GM10248 (cell line): ENCODE measurements around the gene VPS8.

Experiments
- CTCF ChIA-PET: fragments of 300-600 bp; sonication (Branson Sonifier 250); formaldehyde crosslinking; extraction: SDS; loops from one replicate; lab custom pipeline; 2021; ENCODE audit warnings: antibody characterized with exemption; lab: Yijun Ruan, JAX
- POLR2A ChIA-PET: fragments of 350-650 bp; sonication (Branson Sonifier 250); formaldehyde crosslinking; extraction: SDS; loops from one replicate; lab custom pipeline; 2020; ENCODE audit warnings: antibody characterized with exemption; lab: Yijun Ruan, JAX
- DNase-seq: peaks from one replicate; pipeline ENCODE4 v3.0.0; 2012; ENCODE audit errors: extremely low spot score
- TF ChIP-seq, protein P1 (sequence below): IDR thresholded peaks from 2 replicates; pipeline ENCODE4 v1.5.1; 2012; ENCODE audit warnings: mild to moderate bottlenecking, low read depth; ENCODE audit errors: extremely low read depth, missing control alignments, control extremely low read depth

Gene VPS8

DNA sequence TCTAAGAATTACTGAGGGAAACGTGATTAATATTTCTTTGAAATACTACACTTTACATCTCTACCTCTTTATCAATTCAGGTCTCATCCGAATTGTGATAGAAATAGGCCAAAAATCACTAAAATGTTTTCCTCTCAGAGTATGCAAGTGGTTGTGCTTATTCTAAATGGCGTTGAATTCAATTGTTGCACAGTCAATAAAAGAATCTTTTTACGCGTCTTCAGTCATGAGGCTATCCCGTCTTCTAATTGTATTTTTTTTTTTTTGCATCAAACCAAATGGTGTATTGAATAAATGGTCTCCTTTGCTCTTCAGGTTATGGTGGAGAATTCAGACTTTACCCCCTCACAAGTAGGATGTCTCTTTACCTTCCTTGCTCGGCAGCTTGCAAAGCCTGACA lies 112.6 kb downstream of the VPS8 start:
- ChIA-PET POLR2A (no interaction called here), CTCF (interaction anchor here (1.6 kb wide), 1 partner anchor 10 kb away, joined by 4 read pairs; no protein-coding TSS in a partner anchor)
- no peak for DNase-seq
- TF ChIP-seq, protein P1, sequence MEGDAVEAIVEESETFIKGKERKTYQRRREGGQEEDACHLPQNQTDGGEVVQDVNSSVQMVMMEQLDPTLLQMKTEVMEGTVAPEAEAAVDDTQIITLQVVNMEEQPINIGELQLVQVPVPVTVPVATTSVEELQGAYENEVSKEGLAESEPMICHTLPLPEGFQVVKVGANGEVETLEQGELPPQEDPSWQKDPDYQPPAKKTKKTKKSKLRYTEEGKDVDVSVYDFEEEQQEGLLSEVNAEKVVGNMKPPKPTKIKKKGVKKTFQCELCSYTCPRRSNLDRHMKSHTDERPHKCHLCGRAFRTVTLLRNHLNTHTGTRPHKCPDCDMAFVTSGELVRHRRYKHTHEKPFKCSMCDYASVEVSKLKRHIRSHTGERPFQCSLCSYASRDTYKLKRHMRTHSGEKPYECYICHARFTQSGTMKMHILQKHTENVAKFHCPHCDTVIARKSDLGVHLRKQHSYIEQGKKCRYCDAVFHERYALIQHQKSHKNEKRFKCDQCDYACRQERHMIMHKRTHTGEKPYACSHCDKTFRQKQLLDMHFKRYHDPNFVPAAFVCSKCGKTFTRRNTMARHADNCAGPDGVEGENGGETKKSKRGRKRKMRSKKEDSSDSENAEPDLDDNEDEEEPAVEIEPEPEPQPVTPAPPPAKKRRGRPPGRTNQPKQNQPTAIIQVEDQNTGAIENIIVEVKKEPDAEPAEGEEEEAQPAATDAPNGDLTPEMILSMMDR, result no peak

DNA sequence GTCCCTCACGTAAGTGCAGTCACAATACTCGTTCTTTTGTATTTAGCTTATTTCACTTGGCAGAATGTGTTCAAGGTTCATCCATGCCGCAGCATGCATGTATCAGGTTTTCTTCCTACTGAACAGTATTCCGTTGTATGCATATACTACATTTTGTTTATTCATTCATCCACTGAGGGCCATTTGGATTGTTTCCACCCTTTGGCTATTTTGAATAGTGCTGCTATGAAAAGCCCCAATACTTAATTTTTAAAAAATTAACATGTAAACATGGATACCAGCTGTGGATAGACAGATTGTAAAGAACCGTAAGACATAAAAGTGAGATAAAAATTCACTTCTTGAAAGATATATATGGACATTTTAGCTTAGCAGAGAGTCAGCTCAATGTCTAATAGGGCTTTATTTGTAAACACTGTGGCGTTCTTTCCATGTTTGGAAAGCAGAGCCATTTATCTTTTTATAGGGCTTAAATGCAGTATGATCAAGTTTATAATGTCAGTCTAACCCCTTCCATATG lies 115.9 kb downstream of the VPS8 start:
- ChIA-PET CTCF (interaction anchor here (0.8 to 1.6 kb wide), 4 partner anchors 10 to 21 kb away, joined by 3 to 4 read pairs (median 3); no protein-coding TSS in a partner anchor), POLR2A (no interaction called here)
- TF ChIP-seq, protein P1, result no peak
- no peak for DNase-seq

DNA sequence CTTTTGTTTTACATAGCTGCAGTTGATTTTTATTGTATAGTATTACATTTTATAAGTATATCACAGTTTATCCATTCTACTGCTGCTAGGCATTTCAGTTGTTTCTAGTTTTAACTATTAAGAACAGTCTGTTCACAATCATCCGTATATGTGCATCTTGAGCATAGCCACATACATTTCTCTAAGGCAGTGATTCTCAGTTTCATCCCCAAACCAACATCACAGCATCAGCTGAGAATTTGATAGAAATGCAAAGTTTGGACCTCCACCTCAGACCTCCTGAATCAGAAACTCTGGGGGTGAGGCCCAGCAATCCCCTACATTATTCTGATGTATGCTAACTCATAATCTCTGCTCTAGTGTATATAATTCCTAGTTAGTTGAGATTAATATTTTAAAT lies 120.8 kb downstream of the VPS8 start:
- ChIA-PET POLR2A (no interaction called here), CTCF (interaction anchor here (1.6 kb wide), 1 partner anchor 8 kb away, joined by 6 read pairs; no protein-coding TSS in a partner anchor)
- TF ChIP-seq, protein P1, result no peak
- no peak for DNase-seq

DNA sequence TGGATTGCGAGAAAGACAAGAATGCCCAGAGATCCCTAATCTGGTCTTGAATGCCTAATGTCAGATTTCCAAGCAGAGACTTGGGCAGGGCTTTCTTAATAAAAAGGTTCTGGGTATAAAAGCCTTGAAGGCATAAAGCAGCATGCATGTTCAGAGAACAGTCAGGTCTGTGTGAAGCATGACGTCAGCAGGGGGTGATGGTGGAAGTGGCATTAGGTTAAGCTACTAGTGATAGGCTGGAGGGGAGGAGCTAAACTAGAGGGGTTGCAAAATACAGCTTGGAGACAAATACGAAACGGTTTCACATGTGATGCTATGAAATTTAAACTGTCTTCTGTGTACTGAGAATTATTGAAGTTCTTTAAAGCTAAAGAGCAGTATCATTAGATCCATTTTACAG lies 125.6 kb downstream of the VPS8 start:
- no peak for DNase-seq
- ChIA-PET CTCF (interaction anchor here (1.4 to 1.5 kb wide), 2 partner anchors 16 to 45 kb away, joined by 3 read pairs; no protein-coding TSS in a partner anchor), POLR2A (no interaction called here)
- TF ChIP-seq, protein P1, result no peak

DNA sequence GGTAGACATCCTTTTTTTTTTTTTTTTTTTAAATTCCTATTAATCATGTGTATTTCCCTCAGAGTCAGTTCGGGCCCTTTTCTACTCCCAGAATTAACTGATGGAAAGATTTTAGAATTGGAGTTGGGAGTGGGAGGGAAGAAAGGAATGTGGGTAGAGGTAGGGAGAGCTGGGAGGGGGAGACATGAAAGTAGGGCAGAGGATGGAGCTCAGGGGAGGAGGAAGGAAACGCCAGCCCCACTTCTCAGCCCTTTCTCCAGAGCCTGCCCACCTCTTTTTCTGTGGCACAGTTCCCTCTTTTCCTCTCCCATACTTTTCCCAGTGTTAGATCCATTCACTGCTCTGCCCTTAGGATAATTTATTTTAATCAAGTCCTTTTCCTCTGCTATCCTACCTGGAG lies 129.4 kb downstream of the VPS8 start:
- DNase-seq, result no peak
- ChIA-PET POLR2A (no interaction called here), CTCF (interaction anchor here (1.6 to 2.0 kb wide), 3 partner anchors 8 to 11 kb away, joined by 6 to 10 read pairs (median 7); no protein-coding TSS in a partner anchor)
- TF ChIP-seq, protein P1, result no peak

DNA sequence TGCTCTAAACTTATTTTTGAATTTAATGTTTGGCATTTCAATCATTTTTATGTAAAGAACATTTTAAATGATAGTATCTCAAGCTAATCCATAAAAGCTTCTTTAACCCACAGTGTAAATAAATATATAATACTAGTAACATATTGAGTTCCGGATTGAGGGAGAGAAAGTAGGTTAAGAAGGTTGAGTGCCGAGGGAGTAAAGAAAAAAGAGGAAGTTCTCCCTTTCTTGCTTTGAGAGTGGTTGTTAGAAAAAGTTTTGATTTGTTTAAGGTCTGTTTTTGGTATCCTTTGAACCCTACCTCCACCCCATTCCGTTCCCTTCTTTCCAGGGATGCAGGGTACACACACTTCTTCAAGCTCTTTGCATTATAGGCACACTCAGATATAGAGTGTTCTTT lies 130.8 kb downstream of the VPS8 start:
- CTCF ChIA-PET, result interaction anchor here (1.1 to 1.5 kb wide), 2 partner anchors 10 to 15 kb away, joined by 3 read pairs; no protein-coding TSS in a partner anchor
- peak; percentile 13 for DNase-seq
- POLR2A ChIA-PET, result no interaction called here
- TF ChIP-seq, protein P1, result no peak

DNA sequence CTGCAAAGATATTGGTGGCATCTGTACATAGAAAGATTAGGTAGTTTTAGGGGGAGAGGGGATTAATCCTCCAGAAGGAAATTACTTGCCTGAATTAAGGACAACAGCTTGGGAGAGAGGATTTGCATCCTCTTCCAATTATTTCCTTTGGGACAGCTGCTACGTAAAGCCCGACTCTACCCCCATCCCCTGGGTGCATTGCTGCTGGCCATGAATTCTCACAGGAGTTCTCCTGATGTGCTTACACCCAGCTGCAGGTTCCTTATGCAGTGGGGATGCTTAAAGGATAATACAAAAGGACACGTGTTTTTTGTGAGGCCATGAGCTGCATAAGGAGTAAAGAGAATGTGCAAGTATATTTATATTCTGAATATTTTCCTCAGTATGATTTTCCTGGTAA lies 132.3 kb downstream of the VPS8 start:
- TF ChIP-seq, protein P1, result no peak
- no peak for DNase-seq
- CTCF ChIA-PET, result no interaction called here
- POLR2A ChIA-PET, result no interaction called here
